ENCODE results near the gene POLE. TPM values are rescaled to one million over a fixed set of nuclear protein-coding genes. Genes with fewer than 3 reads are reported as not detected.

POLE gene
- total and polyA plus RNA-seq, 2 donors from 2014 or later, result 5.3 to 23.0 TPM

DNA sequence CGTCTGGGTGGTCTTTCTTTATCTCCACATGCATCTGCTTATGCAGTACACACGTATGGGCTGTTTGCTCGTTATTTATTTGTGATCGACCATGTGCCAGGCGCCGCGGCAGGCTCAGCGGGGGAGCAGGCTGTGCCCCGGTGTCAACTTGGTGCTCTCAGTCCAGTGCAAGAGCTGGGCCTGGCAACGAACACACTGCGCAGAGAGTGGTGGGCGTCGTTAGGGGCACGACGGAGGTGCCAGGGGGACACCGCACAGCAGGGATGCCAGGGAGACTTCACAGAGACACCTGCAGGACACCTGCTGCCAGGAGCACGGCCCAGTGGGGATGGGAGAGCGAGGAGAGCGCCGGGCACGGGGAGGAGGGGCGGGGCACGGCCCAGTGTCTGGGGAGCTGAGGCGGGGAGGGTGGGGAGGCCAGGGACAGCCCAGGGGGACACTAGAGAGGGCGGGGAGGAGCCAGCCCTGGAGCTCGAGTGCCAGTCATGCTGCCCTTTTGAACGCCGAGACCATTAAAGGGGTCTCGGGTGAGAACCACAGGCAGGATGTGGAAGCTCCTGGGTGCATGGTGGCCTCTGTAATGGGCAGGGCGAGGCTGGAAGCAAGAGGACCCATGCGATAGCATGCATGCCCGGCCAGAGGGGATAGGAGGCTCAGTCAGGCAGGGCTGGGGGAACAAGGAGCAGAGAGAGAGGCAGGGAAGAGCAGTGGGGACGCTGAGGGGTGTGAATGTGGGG, 76.1 kb downstream of the POLE start:
- Histone ChIP-seq H3K9ac (ENCODE audit: low read length in 3 of 3) (no peak overlapping the region), H3K9me3 (ENCODE audit: control insufficient read depth in 2 of 3, insufficient read depth in 1 of 3, low read length in 3 of 3) (peaks cover 0 to 9% (median 0%) of the 10 kb centered on the region in 3 donors), H3K4me1 (ENCODE audit: control insufficient read depth in 2 of 3, insufficient read depth in 2 of 3, low read depth in 1 of 3, low read length in 3 of 3) (peaks cover 0 to 3% (median 0%) of the 10 kb centered on the region in 3 donors), H3K36me3 (ENCODE audit: control insufficient read depth in 2 of 3, insufficient read depth in 3 of 3, low read length in 3 of 3) (no peaks in the 10 kb centered on the region), H3K27ac (ENCODE audit: low read depth in 2 of 2, low read length in 2 of 2) (no peak overlapping the region), H3K4me3 (ENCODE audit: low read length in 3 of 3) (no peak overlapping the region), H3K27me3 (ENCODE audit: control insufficient read depth, insufficient read depth, low read length) (no peaks in the 10 kb centered on the region)
- TF ChIP-seq CTCF (IDR thresholded peaks at IDR 0.05; ENCODE audit: borderline replicate concordance, extremely low read depth, insufficient read depth), result no peak
- DNase-seq, result peak in 2 of 5 donors; percentile 58 to 72
- no peak for FAIRE-seq
- intact Hi-C loops (cut with DNase I), result loop anchor here (10.0 kb wide), 1 partner anchor 196 kb away; no protein-coding TSS in a partner anchor

DNA sequence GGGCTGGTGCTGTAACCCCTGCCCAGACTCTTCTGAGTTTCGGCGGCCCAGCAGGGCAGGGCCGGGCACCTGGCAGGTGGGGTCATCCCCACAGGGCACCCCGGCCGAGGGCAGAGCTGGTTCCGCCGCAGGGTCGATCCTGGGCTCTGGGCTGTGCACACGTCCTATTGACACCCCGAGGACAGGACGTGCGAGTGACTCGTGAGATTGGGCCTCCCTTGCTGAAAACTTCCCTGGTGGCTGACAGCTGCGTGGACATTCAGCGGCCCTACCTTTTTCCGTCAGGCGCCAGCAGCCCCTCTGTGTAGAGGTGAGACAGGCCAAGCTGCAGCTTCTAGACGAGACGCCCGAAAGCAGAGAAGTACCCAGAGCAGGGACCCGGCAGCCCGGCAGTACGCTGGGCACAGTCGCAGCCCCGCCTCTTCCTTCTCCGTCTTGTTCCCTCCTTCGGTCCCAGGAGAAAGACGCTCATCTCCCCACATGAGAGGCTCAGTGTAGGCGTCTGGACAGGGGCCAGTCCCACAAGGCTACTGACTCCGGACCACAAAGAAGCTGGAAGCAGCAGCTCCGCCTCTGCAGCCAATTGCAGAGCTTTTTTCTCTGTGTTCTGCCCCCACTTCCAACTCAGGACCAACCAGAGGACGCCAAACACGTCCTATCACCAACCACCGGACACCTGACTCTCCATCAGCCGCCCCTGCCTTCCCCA, 76.9 kb downstream of the POLE start, which contains the start of gene LRCOL1:
LRCOL1 (minus strand) TSS at position 532 of the 709 bp plus-strand sequence. CDS start 4,331 bp downstream, outside the sequence.
- Histone ChIP-seq H3K4me1 (ENCODE audit: control insufficient read depth in 2 of 3, insufficient read depth in 2 of 3, low read depth in 1 of 3, low read length in 3 of 3) (peaks cover 0 to 3% (median 0%) of the 10 kb centered on the region in 3 donors), H3K9me3 (ENCODE audit: control insufficient read depth in 2 of 3, insufficient read depth in 1 of 3, low read length in 3 of 3) (peaks cover 0 to 9% (median 0%) of the 10 kb centered on the region in 3 donors), H3K27me3 (ENCODE audit: control insufficient read depth, insufficient read depth, low read length) (no peaks in the 10 kb centered on the region), H3K4me3 (ENCODE audit: low read length in 3 of 3) (peak within 1 kb of the TSS in 2 of 3 donors; percentile 6 to 17), H3K36me3 (ENCODE audit: control insufficient read depth in 2 of 3, insufficient read depth in 3 of 3, low read length in 3 of 3) (no peaks in the 10 kb centered on the region), H3K9ac (ENCODE audit: low read length in 3 of 3) (no peak within 1 kb of the TSS), H3K27ac (ENCODE audit: low read depth in 2 of 2, low read length in 2 of 2) (no peak within 1 kb of the TSS)
- FAIRE-seq (no peak), DNase-seq (peak in 4 of 5 donors; percentile 47 to 95 (median 56))
- intact Hi-C loops (cut with DNase I), result loop anchor here (10.0 kb wide), 1 partner anchor 195 kb away; no protein-coding TSS in a partner anchor
- TF ChIP-seq CTCF (IDR thresholded peaks at IDR 0.05; ENCODE audit: borderline replicate concordance, extremely low read depth, insufficient read depth), result no peak

GRCh38 chr12:132608231-132609171, 78.6 kb downstream of the POLE start:
- DNase-seq, result peak in 4 of 5 donors; percentile 62 to 76 (median 72)

More at GRCh38 chr12:132608231-132609171, 78.6 kb downstream of the POLE start:
- no peak for TF ChIP-seq CTCF (IDR thresholded peaks at IDR 0.05; ENCODE audit: borderline replicate concordance, extremely low read depth, insufficient read depth)
- H3K27me3 ChIP-seq (ENCODE audit: control insufficient read depth, insufficient read depth, low read length), result no peaks in the 10 kb centered on the region
- no peaks in the 10 kb centered on the region for H3K36me3 ChIP-seq (ENCODE audit: control insufficient read depth in 2 of 3, insufficient read depth in 3 of 3, low read length in 3 of 3)
- intact Hi-C loops (cut with DNase I), result no loop called here
- H3K9ac ChIP-seq (ENCODE audit: low read length in 3 of 3), result no peak overlapping the region
- FAIRE-seq, result no peak
- peaks cover 0 to 8% (median 0%) of the 10 kb centered on the region in 3 donors for H3K4me1 ChIP-seq (ENCODE audit: control insufficient read depth in 2 of 3, insufficient read depth in 2 of 3, low read depth in 1 of 3, low read length in 3 of 3)
- no peak overlapping the region for H3K27ac ChIP-seq (ENCODE audit: low read depth in 2 of 2, low read length in 2 of 2)
- H3K4me3 ChIP-seq (ENCODE audit: low read length in 3 of 3), result no peak overlapping the region
- H3K9me3 ChIP-seq (ENCODE audit: control insufficient read depth in 2 of 3, insufficient read depth in 1 of 3, low read length in 3 of 3), result peaks cover 0 to 9% (median 0%) of the 10 kb centered on the region in 3 donors

Data from kidney (tissue), 14 donors.